ENCODE measurements around the gene AADAC.

DNA sequence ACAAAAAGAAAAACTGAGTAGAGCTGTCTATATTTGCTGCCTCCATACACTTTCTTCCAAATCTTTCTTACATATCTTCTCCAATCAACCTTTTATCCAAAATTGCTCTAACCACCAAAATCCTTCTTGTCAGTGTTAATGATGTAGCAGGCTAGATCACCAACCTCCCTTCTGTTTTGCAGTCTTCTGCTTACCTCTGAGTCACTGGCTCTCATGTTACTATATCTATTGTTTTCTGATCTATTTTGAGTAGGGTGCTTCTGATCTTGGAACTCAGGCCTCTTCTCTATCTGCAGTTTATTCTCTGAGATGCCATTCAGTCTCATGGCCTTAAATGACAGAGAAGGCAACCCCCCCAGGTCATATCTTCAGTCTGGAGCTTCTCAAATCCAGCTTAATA lies 26.3 kb upstream of the AADAC start:
- TF ChIP-seq, protein P1, sequence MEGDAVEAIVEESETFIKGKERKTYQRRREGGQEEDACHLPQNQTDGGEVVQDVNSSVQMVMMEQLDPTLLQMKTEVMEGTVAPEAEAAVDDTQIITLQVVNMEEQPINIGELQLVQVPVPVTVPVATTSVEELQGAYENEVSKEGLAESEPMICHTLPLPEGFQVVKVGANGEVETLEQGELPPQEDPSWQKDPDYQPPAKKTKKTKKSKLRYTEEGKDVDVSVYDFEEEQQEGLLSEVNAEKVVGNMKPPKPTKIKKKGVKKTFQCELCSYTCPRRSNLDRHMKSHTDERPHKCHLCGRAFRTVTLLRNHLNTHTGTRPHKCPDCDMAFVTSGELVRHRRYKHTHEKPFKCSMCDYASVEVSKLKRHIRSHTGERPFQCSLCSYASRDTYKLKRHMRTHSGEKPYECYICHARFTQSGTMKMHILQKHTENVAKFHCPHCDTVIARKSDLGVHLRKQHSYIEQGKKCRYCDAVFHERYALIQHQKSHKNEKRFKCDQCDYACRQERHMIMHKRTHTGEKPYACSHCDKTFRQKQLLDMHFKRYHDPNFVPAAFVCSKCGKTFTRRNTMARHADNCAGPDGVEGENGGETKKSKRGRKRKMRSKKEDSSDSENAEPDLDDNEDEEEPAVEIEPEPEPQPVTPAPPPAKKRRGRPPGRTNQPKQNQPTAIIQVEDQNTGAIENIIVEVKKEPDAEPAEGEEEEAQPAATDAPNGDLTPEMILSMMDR (conservative IDR thresholded peaks at IDR 0.05 in 1 of 2, IDR thresholded peaks at IDR 0.05 in 1 of 2; ENCODE audit: low read depth in 1 of 2, low read length in 2 of 2) = no peak
- no peak for TF ChIP-seq EZH2 (IDR thresholded peaks at IDR 0.05; ENCODE audit: low read length, missing control alignments)
